ELF-1 (cell line): ENCODE data around the gene CLIC6.

Source experiments
- DNase-seq: peaks from one replicate; pipeline ENCODE4 v3.0.0-alpha.2; 2016; ENCODE audit warnings: low read depth, low spot score

The CLIC6 gene

GRCh38 chr21:34726627-34727337 is 58.0 kb downstream of the CLIC6 start:
- no peak for DNase-seq

- no peak for DNase-seq
Observed at GRCh38 chr21:34728479-34728878, 59.7 kb downstream of the CLIC6 start.

- DNase-seq: no peak
Observed at GRCh38 chr21:34730194-34730593, 61.4 kb downstream of the CLIC6 start.

GRCh38 chr21:34730756-34731445 is 62.1 kb downstream of the CLIC6 start:
- DNase-seq: no peak

GRCh38 chr21:34732388-34732821 is 63.6 kb downstream of the CLIC6 start:
- no peak for DNase-seq

GRCh38 chr21:34733852-34734251 is 65.1 kb downstream of the CLIC6 start:
- no peak for DNase-seq

- DNase-seq: no peak
Observed at GRCh38 chr21:34734696-34735095, 65.9 kb downstream of the CLIC6 start.

GRCh38 chr21:34736116-34736874 is 67.5 kb downstream of the CLIC6 start:
- no peak for DNase-seq

- no peak for DNase-seq
Observed at GRCh38 chr21:34737115-34737514, 68.3 kb downstream of the CLIC6 start.

GRCh38 chr21:34740198-34740597 is 71.4 kb downstream of the CLIC6 start:
- no peak for DNase-seq

GRCh38 chr21:34743285-34743684 is 74.5 kb downstream of the CLIC6 start:
- no peak for DNase-seq

GRCh38 chr21:34743831-34744230 is 75.0 kb downstream of the CLIC6 start:
- no peak for DNase-seq

GRCh38 chr21:34744801-34745200 is 76.0 kb downstream of the CLIC6 start:
- DNase-seq: no peak

GRCh38 chr21:34745557-34746255 is 76.9 kb downstream of the CLIC6 start:
- peak; percentile 93 for DNase-seq

- DNase-seq: no peak
Observed at GRCh38 chr21:34748862-34749261, 80.1 kb downstream of the CLIC6 start.

GRCh38 chr21:34754690-34755647 is 86.2 kb downstream of the CLIC6 start:
- DNase-seq: no peak

GRCh38 chr21:34761758-34762330 is 93.0 kb downstream of the CLIC6 start:
- DNase-seq: no peak

GRCh38 chr21:34762786-34763185 is 94.0 kb downstream of the CLIC6 start:
- DNase-seq: no peak

- no peak for DNase-seq
Observed at GRCh38 chr21:34764715-34765284, 96.0 kb downstream of the CLIC6 start.

GRCh38 chr21:34765619-34766018 is 96.8 kb downstream of the CLIC6 start:
- no peak for DNase-seq
